Motor neuron (in vitro differentiated cells): ENCODE results near the gene TFAP2D. TPM values are rescaled to one million over a fixed set of nuclear protein-coding genes. Genes with fewer than 3 reads are reported as not detected.

Experiments used
- total RNA-seq, 8 experiments: library from RNA; unstranded; fragments of 300-600 nt; gene quantifications; 2 replicates each; pipeline versions ENCODE4 v1.2.3 to v1.2.4, GENCODE V29; 2022

Gene TFAP2D
- total RNA-seq, 8 experiments from 2014 or later = 0.20 to 0.38 (median 0.31) TPM; not detected in 4

Other genes with a start within 250 kb of the TFAP2D start
- 10 to 100 TPM in 2 of 8 experiments, under 1 TPM in 3, not detected in 3; 0.05 to 40.4 (median 0.52) TPM for gene TFAP2B, start 105.3 kb downstream of the TFAP2D start, total RNA-seq